ENCODE measurements around the gene NFIL3. TPM values are rescaled to one million over a fixed set of nuclear protein-coding genes. Genes with fewer than 3 reads are reported as not detected.

NFIL3 gene
- total RNA-seq, 1 donor from 2014 or later = 192 TPM

DNA sequence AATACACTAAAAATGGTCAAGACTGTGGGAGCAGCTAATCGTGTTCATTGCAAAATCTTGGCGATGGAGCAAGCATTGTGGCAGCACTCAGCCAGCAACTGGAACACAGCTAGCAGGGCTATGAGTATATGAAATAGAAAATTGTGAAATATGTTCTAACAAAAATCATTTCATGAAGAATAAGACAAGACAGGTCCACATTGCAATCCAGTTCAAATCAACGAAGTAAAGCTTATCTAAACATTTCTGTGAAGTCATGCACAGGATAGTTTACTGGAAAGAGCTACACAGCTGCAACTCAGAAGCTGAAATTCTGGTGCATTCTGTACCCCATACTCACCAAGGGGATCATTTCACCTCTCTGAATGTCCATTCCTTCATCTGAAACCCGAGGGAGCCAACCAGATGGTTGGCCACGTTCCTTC is 5.3 kb upstream of the NFIL3 start:
- DNase-seq (ENCODE audit: low spot score) = no peak
- H3K9me3 Mint-ChIP-seq = no peaks in the 10 kb centered on the region
- H3K27ac Mint-ChIP-seq = no peak overlapping the region
- no peaks in the 10 kb centered on the region for H3K36me3 Mint-ChIP-seq (ENCODE audit: low read depth)
- H3K4me1 Mint-ChIP-seq (ENCODE audit: low read depth) = peaks cover 44% of the 10 kb centered on the region
- intact Hi-C loops (cut with micrococcal nuclease) = loop anchor here (5.0 kb wide), 1 partner anchor 253 kb away; no protein-coding TSS in a partner anchor
- no peaks in the 10 kb centered on the region for H3K27me3 Mint-ChIP-seq (ENCODE audit: low read depth)
- H3K4me3 Mint-ChIP-seq (ENCODE audit: low read depth) = no peak overlapping the region

DNA sequence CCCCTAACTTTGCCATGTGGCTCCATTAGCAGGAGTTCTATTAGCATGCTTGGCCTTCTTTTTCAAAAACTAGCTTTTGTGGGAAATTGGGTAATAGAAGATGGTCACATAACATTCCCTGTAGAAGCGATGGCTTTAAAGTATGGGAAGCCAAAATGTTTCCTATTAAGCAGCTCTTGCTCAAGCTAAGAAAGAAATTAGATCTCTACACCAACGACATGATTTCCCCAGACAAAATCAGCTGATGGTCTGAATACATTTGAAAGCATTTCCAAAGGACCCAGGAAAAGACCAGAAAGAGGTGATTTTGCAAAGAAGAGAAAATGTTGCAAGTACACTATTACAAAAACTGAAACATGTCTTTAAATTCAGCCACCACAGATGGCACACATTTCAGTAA is 4.8 kb upstream of the NFIL3 start:
- intact Hi-C loops (cut with micrococcal nuclease) = loop anchor here (5.0 kb wide), 1 partner anchor 254 kb away; no protein-coding TSS in a partner anchor
- H3K27me3 Mint-ChIP-seq (ENCODE audit: low read depth) = no peaks in the 10 kb centered on the region
- no peak for DNase-seq (ENCODE audit: low spot score)
- H3K4me3 Mint-ChIP-seq (ENCODE audit: low read depth) = no peak overlapping the region
- H3K36me3 Mint-ChIP-seq (ENCODE audit: low read depth) = no peaks in the 10 kb centered on the region
- peaks cover 42% of the 10 kb centered on the region for H3K4me1 Mint-ChIP-seq (ENCODE audit: low read depth)
- H3K9me3 Mint-ChIP-seq = no peaks in the 10 kb centered on the region
- H3K27ac Mint-ChIP-seq = no peak overlapping the region

DNA sequence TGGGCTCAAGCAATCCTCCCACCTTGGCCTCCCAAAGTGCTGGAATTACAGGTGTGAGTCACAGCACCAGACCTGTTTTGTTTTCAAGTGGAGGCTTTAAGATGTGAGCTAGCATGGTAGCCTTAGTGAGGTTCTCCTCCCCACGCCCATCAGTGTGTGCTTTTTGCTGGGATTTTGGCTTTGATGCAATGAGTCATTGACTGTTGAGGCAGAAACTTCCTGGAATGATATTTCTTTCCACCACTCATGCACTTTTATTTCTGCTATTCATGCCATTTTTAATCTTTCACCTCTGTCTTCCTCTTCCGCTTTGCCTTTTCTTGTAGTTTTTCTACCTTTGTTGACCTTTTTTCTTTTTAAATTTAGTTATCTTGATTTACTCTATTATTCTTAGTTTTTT is 4.2 kb upstream of the NFIL3 start:
- Mint-ChIP-seq H3K9me3 (no peaks in the 10 kb centered on the region), H3K4me3 (ENCODE audit: low read depth) (no peak overlapping the region), H3K4me1 (ENCODE audit: low read depth) (peaks cover 40% of the 10 kb centered on the region), H3K36me3 (ENCODE audit: low read depth) (peaks cover 4% of the 10 kb centered on the region), H3K27me3 (ENCODE audit: low read depth) (no peaks in the 10 kb centered on the region), H3K27ac (no peak overlapping the region)
- intact Hi-C loops (cut with micrococcal nuclease) = loop anchor here (5.0 kb wide), 1 partner anchor 254 kb away; no protein-coding TSS in a partner anchor
- DNase-seq (ENCODE audit: low spot score) = no peak

DNA sequence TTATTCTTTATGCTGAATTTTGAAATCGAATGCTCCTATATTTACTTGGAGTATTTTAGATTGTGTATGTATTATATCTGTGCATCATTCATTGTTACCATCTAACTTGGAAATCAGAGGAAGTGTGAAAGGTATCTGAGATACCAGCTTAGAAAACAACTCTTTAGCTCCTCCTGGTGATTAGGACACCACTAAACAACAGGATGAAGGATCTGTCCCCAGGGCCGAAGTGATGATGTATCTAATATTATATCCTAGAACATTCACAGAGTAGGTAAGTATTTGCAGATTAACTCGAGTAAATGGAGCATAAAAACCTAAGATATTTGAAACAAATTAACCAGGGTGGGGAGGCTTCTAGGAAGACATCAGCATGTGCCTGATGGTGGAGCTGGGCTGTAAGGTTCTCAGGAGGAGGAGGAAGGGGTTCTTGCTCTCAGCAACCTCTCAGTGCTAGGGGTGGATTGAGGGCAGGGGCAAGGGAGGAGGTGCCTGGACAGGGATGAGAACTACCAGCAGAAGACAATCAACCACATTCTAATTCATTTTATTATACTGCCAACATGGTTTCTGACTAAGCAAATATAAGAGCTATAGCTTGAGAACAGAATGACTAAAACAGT is 2.6 kb upstream of the NFIL3 start:
- Mint-ChIP-seq H3K4me3 (ENCODE audit: low read depth) (peak overlapping the region; percentile 89), H3K4me1 (ENCODE audit: low read depth) (peaks cover 34% of the 10 kb centered on the region), H3K27me3 (ENCODE audit: low read depth) (no peaks in the 10 kb centered on the region), H3K27ac (peak overlapping the region; percentile 94), H3K9me3 (no peaks in the 10 kb centered on the region), H3K36me3 (ENCODE audit: low read depth) (peaks cover 19% of the 10 kb centered on the region)
- no peak for DNase-seq (ENCODE audit: low spot score)
- intact Hi-C loops (cut with micrococcal nuclease) = loop anchor here (1.0 to 5.0 kb wide), 2 partner anchors 256 to 511 kb away; no protein-coding TSS in a partner anchor

DNA sequence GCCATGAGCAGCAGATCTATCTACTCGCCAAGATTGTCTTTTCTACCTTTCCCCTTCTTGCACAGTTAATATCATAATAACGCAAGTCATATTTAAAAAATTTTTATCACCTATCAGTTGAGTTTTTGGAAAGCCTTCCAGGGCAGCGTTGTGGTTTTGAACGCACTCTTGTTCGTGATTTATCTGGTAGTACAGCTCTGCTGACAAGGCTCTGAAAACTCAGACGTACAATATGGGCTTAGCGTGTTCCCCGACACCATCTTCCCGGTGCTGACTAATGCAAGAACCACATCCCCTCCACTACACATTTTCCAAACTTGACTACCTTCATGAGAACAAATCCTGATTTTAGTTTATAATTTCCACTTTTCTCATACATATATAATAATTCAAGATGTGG is 1.6 kb upstream of the NFIL3 start:
- H3K27me3 Mint-ChIP-seq (ENCODE audit: low read depth) = no peaks in the 10 kb centered on the region
- peak overlapping the region; percentile 94 for H3K27ac Mint-ChIP-seq
- peak overlapping the region; percentile 89 for H3K4me3 Mint-ChIP-seq (ENCODE audit: low read depth)
- no peak for DNase-seq (ENCODE audit: low spot score)
- intact Hi-C loops (cut with micrococcal nuclease) = loop anchor here (5.0 kb wide), 1 partner anchor 257 kb away; no protein-coding TSS in a partner anchor
- peaks cover 26% of the 10 kb centered on the region for H3K36me3 Mint-ChIP-seq (ENCODE audit: low read depth)
- H3K9me3 Mint-ChIP-seq = no peaks in the 10 kb centered on the region
- H3K4me1 Mint-ChIP-seq (ENCODE audit: low read depth) = peaks cover 38% of the 10 kb centered on the region

DNA sequence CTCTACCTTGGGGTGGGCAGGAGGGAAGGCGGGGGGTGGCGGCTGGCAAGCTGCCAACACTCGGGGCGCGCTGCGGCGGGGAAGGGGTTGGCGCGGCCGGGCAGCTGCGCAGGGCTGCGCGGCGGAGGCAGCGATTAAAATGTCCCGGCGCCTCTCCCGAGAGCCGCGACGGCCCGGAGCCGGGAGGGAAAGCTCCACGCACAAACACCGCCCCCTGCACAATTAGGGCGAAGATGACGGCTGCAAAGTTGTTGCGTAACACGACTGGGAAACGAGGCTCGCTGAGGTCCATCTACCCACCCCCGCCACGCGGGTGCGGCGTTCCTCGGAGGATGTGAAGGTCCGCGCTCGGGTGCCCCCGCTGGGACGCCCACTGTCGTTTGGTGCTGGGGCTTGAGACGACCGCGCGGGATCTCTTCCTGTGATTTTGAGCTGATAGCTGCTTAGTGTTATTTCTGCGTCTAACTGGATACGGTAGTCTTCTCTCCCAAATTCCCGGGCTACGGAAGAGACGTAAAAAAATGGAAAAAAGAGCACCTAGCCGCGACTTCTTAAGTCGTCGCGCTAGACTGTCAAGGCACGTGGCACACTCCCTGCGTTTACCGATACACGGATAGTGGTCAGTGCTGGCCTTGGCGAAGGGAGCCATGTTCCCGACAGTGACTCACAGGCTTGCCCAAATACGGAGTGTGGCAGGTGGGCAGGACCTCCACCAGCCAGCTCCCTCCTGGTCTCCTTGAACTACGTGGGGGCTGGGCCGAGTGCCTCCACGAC is 958 bp upstream of the NFIL3 start:
- Mint-ChIP-seq H3K27ac (peak overlapping the region; percentile 94), H3K9me3 (no peaks in the 10 kb centered on the region), H3K36me3 (ENCODE audit: low read depth) (peaks cover 33% of the 10 kb centered on the region), H3K4me1 (ENCODE audit: low read depth) (peaks cover 44% of the 10 kb centered on the region), H3K27me3 (ENCODE audit: low read depth) (no peaks in the 10 kb centered on the region), H3K4me3 (ENCODE audit: low read depth) (peak overlapping the region; percentile 89)
- intact Hi-C loops (cut with micrococcal nuclease) = loop anchor here (1.0 to 5.0 kb wide), 3 partner anchors 231 to 288 kb away; no protein-coding TSS in a partner anchor
- peak; percentile 63 for DNase-seq (ENCODE audit: low spot score)

DNA sequence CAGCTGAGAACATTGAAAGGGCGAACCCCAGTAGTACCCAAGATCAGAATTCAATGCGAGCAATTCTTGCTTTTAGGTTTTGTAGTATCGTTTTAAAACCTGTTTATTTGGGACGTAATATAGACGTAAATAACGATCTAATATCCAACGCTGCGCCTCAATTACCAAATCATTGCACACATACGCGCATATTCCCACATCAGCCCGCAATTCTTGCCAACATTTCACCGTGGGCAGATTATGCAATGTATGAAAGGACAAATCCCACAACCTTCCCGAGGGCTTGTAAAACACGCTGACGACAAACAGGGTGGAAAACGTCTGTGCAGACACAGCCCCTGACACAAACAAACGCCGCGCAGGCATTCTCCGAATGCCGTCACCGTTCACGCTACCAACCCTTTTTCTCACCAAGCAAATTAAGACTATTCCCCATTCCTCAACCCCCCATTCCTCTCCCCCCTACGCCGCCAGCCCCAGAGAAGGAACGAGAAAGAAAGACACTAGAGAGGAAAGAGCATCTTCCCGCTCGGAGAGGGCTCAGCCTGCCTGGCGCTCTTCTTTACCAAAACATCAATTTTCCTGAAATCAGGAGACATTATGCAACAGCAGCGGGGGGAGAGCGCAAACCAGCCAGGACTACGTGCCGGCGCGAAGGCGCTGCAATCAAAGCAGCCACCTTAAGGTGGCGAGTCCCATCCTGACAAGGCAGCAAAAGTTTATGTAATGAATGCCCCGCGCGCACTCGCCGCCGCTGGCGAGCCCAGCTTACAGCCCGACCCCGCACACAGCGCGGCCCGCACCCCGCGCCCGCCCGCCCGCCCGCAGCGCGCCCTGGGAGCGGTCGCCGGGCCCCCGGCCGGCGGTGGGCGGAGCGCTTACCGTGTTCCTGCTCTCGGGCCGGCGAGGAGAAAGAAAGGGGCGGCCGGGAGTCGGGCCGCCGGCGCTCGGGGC is 597 bp downstream of the NFIL3 start:
- peaks cover 44% of the 10 kb centered on the region for H3K36me3 Mint-ChIP-seq (ENCODE audit: low read depth)
- H3K27ac Mint-ChIP-seq = peak overlapping the region; percentile 99
- intact Hi-C loops (cut with micrococcal nuclease) = no loop called here
- no peaks in the 10 kb centered on the region for H3K27me3 Mint-ChIP-seq (ENCODE audit: low read depth)
- H3K9me3 Mint-ChIP-seq = no peaks in the 10 kb centered on the region
- peak overlapping the region; percentile 100 for H3K4me3 Mint-ChIP-seq (ENCODE audit: low read depth)
- DNase-seq (ENCODE audit: low spot score) = peak; percentile 62
- H3K4me1 Mint-ChIP-seq (ENCODE audit: low read depth) = peaks cover 51% of the 10 kb centered on the region

DNA sequence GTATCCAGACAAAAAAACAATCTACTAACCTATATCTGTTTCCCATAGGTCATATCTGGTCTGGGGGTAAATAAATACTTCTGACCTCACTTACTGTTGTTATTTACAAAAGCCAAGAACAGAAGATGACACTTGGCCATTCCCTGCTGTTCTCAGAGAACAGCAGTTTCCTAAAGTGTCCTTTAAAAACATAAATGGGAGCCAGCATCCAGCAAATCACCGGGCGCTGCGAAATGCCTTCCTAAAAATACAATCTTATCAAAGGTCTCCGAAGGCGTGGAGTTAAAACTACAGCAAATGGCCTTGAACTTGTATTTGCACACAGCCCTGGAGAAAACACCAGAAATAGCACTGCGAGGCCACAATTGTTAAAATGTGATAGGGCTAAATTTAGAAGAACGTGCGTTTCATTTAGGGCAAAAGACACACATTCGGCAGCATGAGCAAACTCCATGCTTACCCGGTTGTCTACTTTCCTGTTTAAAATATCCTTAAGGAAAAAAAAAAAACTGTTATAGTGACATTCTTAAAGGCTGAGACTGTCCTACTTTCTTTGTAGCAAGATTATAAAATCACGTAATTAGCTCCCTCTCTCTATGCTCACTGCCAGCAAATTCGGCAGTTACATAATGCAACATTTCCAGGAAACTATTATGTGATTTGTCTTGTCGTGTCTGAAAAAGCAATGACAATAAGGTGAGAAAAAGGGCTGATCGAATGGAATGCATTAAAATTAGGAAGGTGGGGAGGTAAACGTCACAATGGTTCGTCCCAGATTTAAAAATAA is 1.5 kb downstream of the NFIL3 start:
- intact Hi-C loops (cut with micrococcal nuclease) = no loop called here

DNA sequence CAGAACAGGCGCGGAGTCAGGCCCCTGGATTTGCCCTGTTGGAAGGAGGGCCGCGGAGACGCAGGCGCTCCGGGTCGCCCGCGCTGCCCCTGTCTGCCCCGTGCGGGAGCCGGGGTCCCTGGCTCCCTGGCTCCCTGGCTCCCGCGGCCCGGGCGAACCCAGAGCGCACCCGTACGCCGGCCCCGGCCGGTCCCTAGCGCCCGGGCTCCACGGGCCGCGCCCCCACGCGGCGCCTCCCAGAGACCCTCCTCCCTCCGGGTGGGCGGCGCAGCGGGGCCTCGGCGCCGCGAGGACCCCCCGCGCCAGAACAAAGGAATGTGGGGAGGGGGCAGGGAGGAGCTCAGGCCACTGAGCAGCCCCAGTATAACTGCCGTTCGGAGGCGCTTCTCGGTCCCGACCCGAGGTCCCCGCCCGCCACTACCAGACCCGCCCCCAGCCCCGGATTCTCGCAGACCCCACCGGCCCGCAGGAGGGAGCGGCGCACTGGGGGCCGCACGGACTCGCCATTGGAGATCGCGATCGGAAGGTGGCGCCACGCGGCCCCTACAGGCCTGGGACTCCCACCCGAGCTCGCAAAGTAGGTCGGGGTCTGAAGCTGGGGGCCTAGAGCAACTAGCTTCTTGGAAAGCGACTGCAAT is 2.4 kb downstream of the NFIL3 start:
- Mint-ChIP-seq H3K36me3 (ENCODE audit: low read depth) (peaks cover 60% of the 10 kb centered on the region), H3K4me3 (ENCODE audit: low read depth) (peak overlapping the region; percentile 100), H3K4me1 (ENCODE audit: low read depth) (peaks cover 55% of the 10 kb centered on the region), H3K9me3 (no peaks in the 10 kb centered on the region), H3K27ac (peak overlapping the region; percentile 99), H3K27me3 (ENCODE audit: low read depth) (no peaks in the 10 kb centered on the region)
- DNase-seq (ENCODE audit: low spot score) = peak; percentile 25
- intact Hi-C loops (cut with micrococcal nuclease) = no loop called here

More for the DNA sequence above, 1.5 kb downstream of the NFIL3 start:
- Mint-ChIP-seq H3K9me3 (no peaks in the 10 kb centered on the region), H3K27ac (peak overlapping the region; percentile 99), H3K27me3 (ENCODE audit: low read depth) (no peaks in the 10 kb centered on the region), H3K4me1 (ENCODE audit: low read depth) (peaks cover 53% of the 10 kb centered on the region), H3K36me3 (ENCODE audit: low read depth) (peaks cover 53% of the 10 kb centered on the region), H3K4me3 (ENCODE audit: low read depth) (peak overlapping the region; percentile 100)
- peak; percentile 15 for DNase-seq (ENCODE audit: low spot score)

DNA sequence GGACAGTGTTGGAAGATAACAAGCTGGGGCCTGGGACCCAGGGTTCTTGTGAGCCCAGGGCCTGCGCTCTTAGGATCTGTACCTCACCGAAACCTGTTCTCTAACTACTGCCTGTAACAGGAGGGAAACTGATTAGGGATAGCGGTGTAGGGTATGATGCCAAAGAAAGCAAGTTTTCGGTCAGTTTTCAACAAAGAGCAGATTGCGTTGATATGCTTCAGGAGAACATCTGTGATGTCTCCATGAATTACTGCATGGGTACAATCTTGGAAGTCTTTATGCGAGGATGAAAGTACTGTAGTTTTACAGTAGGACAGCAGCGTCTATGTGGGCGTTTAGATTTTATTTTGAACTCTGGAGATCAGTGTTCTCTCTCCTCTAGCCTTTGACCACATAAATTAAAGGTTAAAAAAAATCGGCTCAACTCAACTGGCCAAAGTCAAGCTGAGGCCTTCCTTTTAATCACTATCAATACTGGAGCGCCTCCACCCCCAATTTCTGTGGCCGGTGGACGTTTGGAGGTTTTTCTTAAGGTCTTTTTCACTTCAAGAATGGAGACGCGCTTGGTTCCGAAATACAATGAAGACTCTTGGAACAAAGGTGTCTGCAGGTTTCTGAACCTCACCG is 3.0 kb downstream of the NFIL3 start:
- Mint-ChIP-seq H3K4me3 (ENCODE audit: low read depth) (peak overlapping the region; percentile 93), H3K9me3 (no peaks in the 10 kb centered on the region), H3K36me3 (ENCODE audit: low read depth) (peaks cover 64% of the 10 kb centered on the region), H3K27ac (peak overlapping the region; percentile 98), H3K27me3 (ENCODE audit: low read depth) (no peaks in the 10 kb centered on the region), H3K4me1 (ENCODE audit: low read depth) (peaks cover 53% of the 10 kb centered on the region)
- DNase-seq (ENCODE audit: low spot score) = peak; percentile 9
- intact Hi-C loops (cut with micrococcal nuclease) = no loop called here

Data from activated T-helper 2 cell treated with anti-CD3 and anti-CD28 coated beads, Interferon-gamma antibody, Interleukin-2, Interleukin-4, amounts not matched to agents 10 μg/mL and 5 μg/mL and 100 μg/mL, durations not matched to agents 14 hours and 24 hours and 36 hours (primary cell).